H4 (cell line): ENCODE results near the gene NOP16. TPM values are rescaled to one million over a fixed set of nuclear protein-coding genes. Genes with fewer than 3 reads are reported as not detected.

ENCODE experiments used
- DNase-seq: peaks from one replicate; pipeline ENCODE4 v3.0.0-alpha.2; 2015; ENCODE audit warnings: low spot score
- total RNA-seq: library from RNA; depleted of rRNA; stranded (reverse); fragments of >200 nt; shearing (Covaris generic); gene quantifications from 2 replicates; pipeline ENCODE4 v1.2.3, GENCODE V29; 2014

Gene NOP16
- total RNA-seq, 1 experiment from 2014 or later: 47.2 TPM

- DNase-seq: no peak
Observed at GRCh38 chr5:176386491-176386890, 1.9 kb downstream of the NOP16 start.

- DNase-seq: no peak
Observed at GRCh38 chr5:176384991-176385390, 3.4 kb downstream of the NOP16 start.

- no peak for DNase-seq
Observed at GRCh38 chr5:176384366-176384930, 4.0 kb downstream of the NOP16 start.

GRCh38 chr5:176383961-176384360 is 4.4 kb downstream of the NOP16 start:
- DNase-seq: no peak

- DNase-seq: no peak
Observed at GRCh38 chr5:176383248-176383905, 5.0 kb downstream of the NOP16 start.

- DNase-seq: no peak
Observed at GRCh38 chr5:176382721-176383120, 5.7 kb downstream of the NOP16 start.

GRCh38 chr5:176381979-176382378 is 6.4 kb downstream of the NOP16 start:
- no peak for DNase-seq

GRCh38 chr5:176381423-176381822 is 7.0 kb downstream of the NOP16 start:
- no peak for DNase-seq

GRCh38 chr5:176379881-176380280 is 8.5 kb downstream of the NOP16 start:
- no peak for DNase-seq

- DNase-seq: no peak
Observed at GRCh38 chr5:176373100-176373818, 15.1 kb downstream of the NOP16 start.

GRCh38 chr5:176371621-176372539 is 16.5 kb downstream of the NOP16 start:
- peak; percentile 52 for DNase-seq

GRCh38 chr5:176369934-176370711 is 18.3 kb downstream of the NOP16 start:
- DNase-seq: no peak

- DNase-seq: no peak
Observed at GRCh38 chr5:176368726-176369125, 19.7 kb downstream of the NOP16 start.

GRCh38 chr5:176366232-176366894 is 22.0 kb downstream of the NOP16 start:
- no peak for DNase-seq

GRCh38 chr5:176365351-176366231 is 22.8 kb downstream of the NOP16 start, which contains the start of gene ARL10:
Gene ARL10, plus strand, starts transcription at chr5:176365487. Its CDS starts 77 bp downstream, at chr5:176365564.
- no peak for DNase-seq

GRCh38 chr5:176364765-176365350 is 23.5 kb downstream of the NOP16 start:
- no peak for DNase-seq

GRCh38 chr5:176362233-176362490 is 26.2 kb downstream of the NOP16 start:
- no peak for DNase-seq

- peak; percentile 91 for DNase-seq
Observed at GRCh38 chr5:176361437-176362232, 26.8 kb downstream of the NOP16 start, which contains the start of gene KIAA1191. Gene KIAA1191, minus strand, starts transcription at chr5:176361764. Its CDS starts 2,256 bp downstream, at chr5:176359508.
